Cardiac muscle cell (in vitro differentiated cells and primary cell): ENCODE data around the gene FRRS1L. TPM values are rescaled to one million over a fixed set of nuclear protein-coding genes. Genes with fewer than 3 reads are reported as not detected.

ENCODE experiments used
- DNase-seq, 2 donors: peaks; one replicate each; pipeline versions ENCODE4 v3.0.0 to v3.0.0-alpha.2; 2010 to 2017; ENCODE audit warnings: low read depth in 1 of 2, low spot score in 1 of 2
- H3K27ac ChIP-seq: fragments of 200-600 bp; sonication (generic); 2 replicates; pipeline ENCODE4 v1.5.1; 2016
- H3K27me3 ChIP-seq: fragments of 200-600 bp; sonication (generic); 2 replicates; pipeline ENCODE4 v1.6.0; 2016; ENCODE audit warnings: control low read depth
- H3K36me3 ChIP-seq: fragments of 200-600 bp; sonication (generic); 2 replicates; pipeline ENCODE4 v1.5.1; 2016; ENCODE audit warnings: control low read depth
- H3K4me1 ChIP-seq: fragments of 200-600 bp; sonication (generic); 2 replicates; pipeline ENCODE4 v1.8.1; 2017; ENCODE audit warnings: low read depth, mild to moderate bottlenecking, mixed run types
- H3K4me3 ChIP-seq: fragments of 200-600 bp; sonication (generic); 2 replicates; pipeline ENCODE4 v1.5.1; 2016; ENCODE audit warnings: mild to moderate bottlenecking
- H3K9me3 ChIP-seq: fragments of 200-600 bp; sonication (generic); 2 replicates; pipeline ENCODE4 v1.5.1; 2017; ENCODE audit warnings: low read depth, mild to moderate bottlenecking, control low read depth
- CTCF ChIP-seq: IDR thresholded peaks from 2 replicates; pipeline ENCODE4 v1.5.1; 2012; ENCODE audit warnings: low read depth, mild to moderate bottlenecking, low read length
- polyA plus RNA-seq: library from polyadenylated mRNA; unstranded; fragments of >200 nt; fragmentation: Nextera tagmentation; extraction: Ambion mirVana; gene quantifications from 2 replicates; pipeline ENCODE4 v1.2.1, GENCODE V29; 2016
- total RNA-seq: library from RNA; depleted of rRNA; stranded (reverse); fragments of >200 nt; gene quantifications from 2 replicates; pipeline ENCODE4 v1.2.3, GENCODE V29; 2016

Gene FRRS1L
- total and polyA plus RNA-seq, 2 experiments from 2014 or later: 0.30 to 0.38 TPM

- Histone ChIP-seq H3K4me1 (no peaks in the 10 kb centered on the region), H3K36me3 (no peaks in the 10 kb centered on the region), H3K9me3 (no peaks in the 10 kb centered on the region), H3K27ac (no peak overlapping the region), H3K4me3 (no peak overlapping the region), H3K27me3 (peaks cover 2% of the 10 kb centered on the region)
- no peak for DNase-seq
- TF ChIP-seq CTCF: no peak
Observed at GRCh38 chr9:109156708-109157107, 10.3 kb downstream of the FRRS1L start.

GRCh38 chr9:109150925-109151545 lies 16.0 kb downstream of the FRRS1L start:
- no peak for TF ChIP-seq CTCF

GRCh38 chr9:109149722-109150121 lies 17.3 kb downstream of the FRRS1L start:
- no peak for DNase-seq
- H3K27me3 ChIP-seq: no peaks in the 10 kb centered on the region
- H3K27ac ChIP-seq: no peak overlapping the region
- no peaks in the 10 kb centered on the region for H3K9me3 ChIP-seq
- H3K4me1 ChIP-seq: no peaks in the 10 kb centered on the region
- H3K4me3 ChIP-seq: no peak overlapping the region
- TF ChIP-seq CTCF: no peak
- no peaks in the 10 kb centered on the region for H3K36me3 ChIP-seq

More at GRCh38 chr9:109150925-109151545, 16.0 kb downstream of the FRRS1L start:
- Histone ChIP-seq H3K36me3 (no peaks in the 10 kb centered on the region), H3K4me3 (no peak overlapping the region), H3K4me1 (no peaks in the 10 kb centered on the region), H3K9me3 (no peaks in the 10 kb centered on the region), H3K27ac (no peak overlapping the region), H3K27me3 (no peaks in the 10 kb centered on the region)
- DNase-seq: no peak

- no peak for DNase-seq
- H3K4me1 ChIP-seq: no peaks in the 10 kb centered on the region
- H3K36me3 ChIP-seq: no peaks in the 10 kb centered on the region
- no peak for TF ChIP-seq CTCF
- H3K27ac ChIP-seq: no peak overlapping the region
- H3K9me3 ChIP-seq: no peaks in the 10 kb centered on the region
- H3K4me3 ChIP-seq: no peak overlapping the region
- no peaks in the 10 kb centered on the region for H3K27me3 ChIP-seq
Observed at GRCh38 chr9:109149089-109149488, 18.0 kb downstream of the FRRS1L start.

GRCh38 chr9:109145051-109145450 lies 22.0 kb downstream of the FRRS1L start:
- Histone ChIP-seq H3K9me3 (no peaks in the 10 kb centered on the region), H3K4me3 (no peak overlapping the region), H3K27ac (no peak overlapping the region), H3K4me1 (no peaks in the 10 kb centered on the region), H3K27me3 (no peaks in the 10 kb centered on the region), H3K36me3 (no peaks in the 10 kb centered on the region)
- TF ChIP-seq CTCF: no peak
- no peak for DNase-seq
